ENCODE results near the gene C16orf90. TPM values are rescaled to one million over a fixed set of nuclear protein-coding genes. Genes with fewer than 3 reads are reported as not detected.

C16orf90 gene
- total and polyA plus RNA-seq, 2 experiments from 2014 or later, result not detected

DNA sequence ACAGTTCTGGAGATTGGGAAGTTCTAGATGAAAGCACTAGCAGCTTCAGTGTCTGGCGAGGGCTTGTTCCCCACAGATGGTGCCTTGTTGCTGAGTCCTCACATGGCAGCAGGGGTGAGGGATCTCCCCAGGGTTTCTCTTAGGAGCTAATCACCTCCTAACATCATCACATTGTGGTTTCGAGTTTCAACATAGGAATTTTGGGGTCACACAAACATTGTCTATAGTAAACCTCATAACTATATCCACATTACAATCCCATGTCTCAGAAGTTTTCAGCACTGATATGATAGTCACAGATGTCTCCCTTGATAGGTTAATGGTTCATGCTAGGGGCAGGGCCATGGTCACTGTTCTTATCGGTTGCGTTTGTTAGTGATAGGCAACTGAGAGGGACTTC is 19.3 kb upstream of the C16orf90 start:
- H3K36me3 ChIP-seq, result peaks cover 50% of the 10 kb centered on the region
- H3K9me3 ChIP-seq (ENCODE audit: low read depth), result no peaks in the 10 kb centered on the region
- no peaks in the 10 kb centered on the region for H3K27me3 ChIP-seq
- no peak overlapping the region for H3K27ac ChIP-seq
- no peak for TF ChIP-seq CTCF (IDR thresholded peaks at IDR 0.05; ENCODE audit: low read depth, low read length)
- DNase-seq (ENCODE audit: low read depth in 1 of 2, low spot score in 1 of 2), result peak in 1 of 2 donors; percentile 20
- no peaks in the 10 kb centered on the region for H3K4me1 ChIP-seq (ENCODE audit: low read depth)
- no peak overlapping the region for H3K4me3 ChIP-seq

- Histone ChIP-seq H3K4me3 (no peak overlapping the region), H3K4me1 (ENCODE audit: low read depth) (no peaks in the 10 kb centered on the region), H3K27ac (no peak overlapping the region), H3K9me3 (ENCODE audit: low read depth) (no peaks in the 10 kb centered on the region), H3K36me3 (peaks cover 46% of the 10 kb centered on the region), H3K27me3 (no peaks in the 10 kb centered on the region)
- TF ChIP-seq CTCF (IDR thresholded peaks at IDR 0.05; ENCODE audit: low read depth, low read length), result no peak
- DNase-seq (ENCODE audit: low read depth in 1 of 2, low spot score in 1 of 2), result no peak
Observed at GRCh38 chr16:3513892-3514583, 18.7 kb upstream of the C16orf90 start.

DNA sequence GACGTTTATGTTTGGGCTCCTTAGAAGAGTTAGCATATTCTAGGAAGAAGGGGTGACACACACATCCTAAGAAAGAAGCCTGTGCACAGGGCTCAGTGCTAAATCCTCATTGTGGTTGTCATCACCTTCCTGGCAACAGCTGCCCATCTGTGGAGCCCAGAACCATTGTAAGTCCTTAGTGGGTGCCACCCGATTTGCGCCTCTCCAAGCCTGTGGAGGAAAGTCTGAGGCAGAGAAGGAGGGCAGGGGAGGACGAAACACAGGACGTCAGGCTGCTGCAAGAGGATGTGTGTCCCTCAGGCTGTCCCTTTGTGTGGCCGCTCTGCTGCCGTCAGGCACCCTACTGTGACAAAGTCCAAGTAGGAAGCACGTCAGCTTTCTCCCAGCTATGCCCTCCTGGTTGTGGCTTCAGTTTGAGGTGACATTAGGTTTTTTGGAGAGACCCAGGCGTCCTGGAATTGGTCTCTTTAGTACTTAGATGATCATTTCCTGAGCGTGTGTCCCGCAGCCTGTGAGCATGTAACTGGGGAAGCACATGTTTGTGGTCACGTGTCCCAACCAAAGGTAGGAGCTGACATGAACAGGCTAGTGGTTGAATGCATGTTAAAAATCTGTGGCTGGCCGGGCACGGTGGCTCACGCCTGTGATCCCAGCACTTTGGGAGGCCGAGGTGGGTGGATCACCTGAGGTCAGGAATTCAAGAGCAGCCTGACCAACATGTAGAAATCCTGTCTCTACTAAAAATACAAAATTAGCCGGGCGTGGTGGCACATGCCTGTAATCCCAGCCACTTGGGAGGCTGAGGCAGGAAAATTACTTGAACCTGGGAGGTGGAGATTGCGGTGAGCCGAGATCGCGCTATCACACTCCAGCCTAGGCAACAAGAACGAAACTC is 16.2 kb upstream of the C16orf90 start:
- Histone ChIP-seq H3K36me3 (peaks cover 55% of the 10 kb centered on the region), H3K4me1 (ENCODE audit: low read depth) (no peaks in the 10 kb centered on the region), H3K4me3 (no peak overlapping the region), H3K9me3 (ENCODE audit: low read depth) (no peaks in the 10 kb centered on the region), H3K27ac (no peak overlapping the region), H3K27me3 (no peaks in the 10 kb centered on the region)
- no peak for DNase-seq (ENCODE audit: low read depth in 1 of 2, low spot score in 1 of 2)
- TF ChIP-seq CTCF (IDR thresholded peaks at IDR 0.05; ENCODE audit: low read depth, low read length), result no peak

DNA sequence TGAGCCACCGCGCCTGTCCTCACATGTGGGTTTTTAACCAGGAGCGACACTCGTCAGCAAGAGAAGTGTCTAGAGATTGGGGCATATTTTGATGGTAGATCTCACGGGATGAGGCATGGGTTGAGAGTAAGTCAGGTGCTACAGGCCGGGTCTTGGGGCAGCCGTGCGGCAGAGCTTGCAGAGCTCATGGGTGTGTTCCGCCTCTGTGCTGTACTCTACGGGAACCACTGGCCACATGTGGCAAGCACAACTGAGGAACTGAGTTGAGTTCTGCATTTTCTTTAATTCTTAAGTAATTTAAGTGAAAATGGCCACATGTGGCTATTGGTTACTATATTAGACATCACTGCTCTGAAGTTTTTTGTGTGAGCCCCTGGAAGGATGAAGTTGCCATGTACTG is 15.1 kb upstream of the C16orf90 start:
- no peak for DNase-seq (ENCODE audit: low read depth in 1 of 2, low spot score in 1 of 2)
- no peaks in the 10 kb centered on the region for H3K27me3 ChIP-seq
- no peak overlapping the region for H3K27ac ChIP-seq
- no peak overlapping the region for H3K4me3 ChIP-seq
- H3K9me3 ChIP-seq (ENCODE audit: low read depth), result no peaks in the 10 kb centered on the region
- no peaks in the 10 kb centered on the region for H3K4me1 ChIP-seq (ENCODE audit: low read depth)
- TF ChIP-seq CTCF (IDR thresholded peaks at IDR 0.05; ENCODE audit: low read depth, low read length), result no peak
- peaks cover 52% of the 10 kb centered on the region for H3K36me3 ChIP-seq

GRCh38 chr16:3509470-3509928 is 14.2 kb upstream of the C16orf90 start:
- Histone ChIP-seq H3K27me3 (no peaks in the 10 kb centered on the region), H3K27ac (no peak overlapping the region), H3K4me1 (ENCODE audit: low read depth) (no peaks in the 10 kb centered on the region), H3K9me3 (ENCODE audit: low read depth) (no peaks in the 10 kb centered on the region), H3K36me3 (peaks cover 51% of the 10 kb centered on the region), H3K4me3 (no peak overlapping the region)
- TF ChIP-seq CTCF (IDR thresholded peaks at IDR 0.05; ENCODE audit: low read depth, low read length), result no peak
- no peak for DNase-seq (ENCODE audit: low read depth in 1 of 2, low spot score in 1 of 2)
